Gastroesophageal sphincter (tissue), 4 donors: ENCODE results near the gene LSG1. TPM values are rescaled to one million over a fixed set of nuclear protein-coding genes. Genes with fewer than 3 reads are reported as not detected.

ENCODE experiments used
- ATAC-seq: fragments of 150-250 bp; one replicate; pipeline ENCODE4 v1.9.1; 2016; ENCODE audit warnings: mild to moderate bottlenecking, moderate library complexity
- H3K27ac ChIP-seq, 4 donors: fragments of 200-600 bp; sonication (generic) in 3 of 4; 1 replicate in 3 of 4; 2 replicates in 1 of 4; pipeline ENCODE4 v1.5.1; 2016 to 2019
- H3K27me3 ChIP-seq: fragments of 200-600 bp; sonication (generic); one replicate; pipeline ENCODE4 v1.5.1; 2019
- H3K36me3 ChIP-seq, 2 donors: fragments of 200-600 bp; sonication (generic); one replicate each; pipeline ENCODE4 v1.5.1; 2019; ENCODE audit warnings: control low read depth in 1 of 2
- H3K4me1 ChIP-seq, 3 donors: fragments of 200-600 bp; sonication (generic); 1 replicate in 2 of 3; 2 replicates in 1 of 3; pipeline ENCODE4 v1.5.1; 2016 to 2019; ENCODE audit warnings: control low read depth in 2 of 3
- H3K4me3 ChIP-seq, 2 donors: fragments of 200-600 bp; sonication (generic); one replicate each; pipeline ENCODE4 v1.5.1; 2019; ENCODE audit warnings: mild to moderate bottlenecking in 1 of 2, moderate library complexity in 1 of 2
- H3K9me3 ChIP-seq, 3 donors: fragments of 200-600 bp; sonication (generic); one replicate each; pipeline ENCODE4 v1.5.1; 2017 to 2019; ENCODE audit warnings: control low read depth in 2 of 3
- CTCF ChIP-seq, 4 experiments: fragments of 200-600 bp in 2 of 4; fragments of 450-650 bp in 2 of 4; sonication (generic) in 1 of 4; IDR thresholded peaks; one replicate each; pipeline ENCODE4 v1.5.1; 2017 to 2019; ENCODE audit warnings: antibody characterized with exemption in 4 of 4, mild to moderate bottlenecking in 2 of 4, moderate library complexity in 2 of 4
- EP300 ChIP-seq: sonication (generic); formaldehyde crosslinking; IDR thresholded peaks from one replicate; pipeline ENCODE4 v1.6.1; 2017; ENCODE audit warnings: antibody characterized with exemption, mild to moderate bottlenecking
- POLR2A ChIP-seq, 2 donors: fragments of 450-650 bp; IDR thresholded peaks; one replicate each; pipeline ENCODE4 v1.6.1; 2017; ENCODE audit warnings: antibody characterized with exemption in 2 of 2, mild to moderate bottlenecking in 2 of 2, moderate library complexity in 1 of 2
- POLR2AphosphoS5 ChIP-seq: sonication (generic); formaldehyde crosslinking; IDR thresholded peaks from one replicate; pipeline ENCODE4 v1.6.1; 2017; ENCODE audit warnings: antibody characterized with exemption
- WGBS, 2 donors: methylation state at CpG; one replicate each; pipeline ENCODE4 v1.1.5; 2018; ENCODE audit warnings: low coverage in 1 of 2; 5-methylcytosine and 5-hydroxymethylcytosine counted together
- total RNA-seq, 4 donors: library from RNA; depleted of rRNA; stranded (reverse); fragments of >200 nt; gene quantifications; one replicate each; pipeline ENCODE4 v1.1.0, GENCODE V29; 2016

LSG1 gene
- total RNA-seq, 4 donors from 2014 or later, result 23.0 to 30.3 (median 28.3) TPM

DNA sequence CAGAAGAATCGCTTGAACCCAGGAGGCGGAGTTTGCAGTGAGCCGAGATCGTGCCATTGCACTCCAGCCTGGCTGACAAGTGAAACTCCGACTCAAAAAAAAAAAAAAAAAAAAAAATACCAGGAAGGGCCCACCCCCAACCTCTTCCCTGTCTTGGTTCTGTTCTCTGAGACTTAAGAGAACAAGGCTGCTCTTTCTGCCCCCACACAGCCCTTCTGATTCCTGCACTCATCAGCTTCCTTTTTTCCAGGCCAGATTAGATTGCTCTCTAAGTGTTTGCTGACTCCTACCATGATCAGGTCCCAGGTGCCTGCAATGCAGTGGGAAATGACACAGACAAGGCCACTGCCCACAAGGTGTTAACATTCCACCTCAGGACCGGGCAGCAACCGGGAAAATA lies 51.8 kb downstream of the LSG1 start:
- Histone ChIP-seq H3K36me3 (peaks cover 0 to 9% of the 10 kb centered on the region in 2 donors), H3K4me3 (no peak overlapping the region), H3K4me1 (no peaks in the 10 kb centered on the region), H3K9me3 (no peaks in the 10 kb centered on the region), H3K27me3 (no peaks in the 10 kb centered on the region), H3K27ac (no peak overlapping the region)
- no peak for ATAC-seq
- WGBS, 2 donors, result 98% methylated on average over 5 of the region's 7 CpGs; no CpG with 5 or more reads in 1 of the 2 donors
- TF ChIP-seq CTCF (IDR thresholded peaks at IDR 0.05) (no peak), EP300 (no peak), POLR2A (IDR thresholded peaks at IDR 0.05) (no peak), POLR2AphosphoS5 (no peak)

GRCh38 chr3:194619741-194620140 lies 52.2 kb downstream of the LSG1 start:
- Histone ChIP-seq H3K4me1 (no peaks in the 10 kb centered on the region), H3K9me3 (no peaks in the 10 kb centered on the region), H3K36me3 (peaks cover 0 to 4% of the 10 kb centered on the region in 2 donors), H3K27ac (no peak overlapping the region), H3K27me3 (no peaks in the 10 kb centered on the region), H3K4me3 (no peak overlapping the region)
- TF ChIP-seq CTCF (IDR thresholded peaks at IDR 0.05) (no peak), POLR2AphosphoS5 (no peak), EP300 (no peak), POLR2A (IDR thresholded peaks at IDR 0.05) (no peak)
- WGBS, 2 donors, result no CpG with 5 or more reads among the region's 9 CpGs
- no peak for ATAC-seq

- WGBS, 2 donors, result 60 to 100% methylated on average over 2 to 3 of the region's 23 CpGs
- TF ChIP-seq POLR2A (IDR thresholded peaks at IDR 0.05) (no peak), CTCF (IDR thresholded peaks at IDR 0.05) (no peak), POLR2AphosphoS5 (no peak), EP300 (no peak)
- Histone ChIP-seq H3K4me1 (no peaks in the 10 kb centered on the region), H3K36me3 (no peaks in the 10 kb centered on the region), H3K4me3 (no peak overlapping the region), H3K27ac (no peak overlapping the region), H3K27me3 (no peaks in the 10 kb centered on the region), H3K9me3 (no peaks in the 10 kb centered on the region)
- ATAC-seq, result no peak
These were observed 53.0 kb downstream of the LSG1 start for GRCh38 chr3:194618858-194619608.

GRCh38 chr3:194617827-194618226 lies 54.2 kb downstream of the LSG1 start:
- Histone ChIP-seq H3K36me3 (no peaks in the 10 kb centered on the region), H3K27ac (no peak overlapping the region), H3K27me3 (no peaks in the 10 kb centered on the region), H3K4me1 (no peaks in the 10 kb centered on the region), H3K9me3 (no peaks in the 10 kb centered on the region), H3K4me3 (no peak overlapping the region)
- TF ChIP-seq CTCF (IDR thresholded peaks at IDR 0.05) (no peak), POLR2A (IDR thresholded peaks at IDR 0.05) (no peak), POLR2AphosphoS5 (no peak), EP300 (no peak)
- no peak for ATAC-seq
- 95 to 100% methylated on average over 4 of the region's 9 CpGs for WGBS, 2 donors

DNA sequence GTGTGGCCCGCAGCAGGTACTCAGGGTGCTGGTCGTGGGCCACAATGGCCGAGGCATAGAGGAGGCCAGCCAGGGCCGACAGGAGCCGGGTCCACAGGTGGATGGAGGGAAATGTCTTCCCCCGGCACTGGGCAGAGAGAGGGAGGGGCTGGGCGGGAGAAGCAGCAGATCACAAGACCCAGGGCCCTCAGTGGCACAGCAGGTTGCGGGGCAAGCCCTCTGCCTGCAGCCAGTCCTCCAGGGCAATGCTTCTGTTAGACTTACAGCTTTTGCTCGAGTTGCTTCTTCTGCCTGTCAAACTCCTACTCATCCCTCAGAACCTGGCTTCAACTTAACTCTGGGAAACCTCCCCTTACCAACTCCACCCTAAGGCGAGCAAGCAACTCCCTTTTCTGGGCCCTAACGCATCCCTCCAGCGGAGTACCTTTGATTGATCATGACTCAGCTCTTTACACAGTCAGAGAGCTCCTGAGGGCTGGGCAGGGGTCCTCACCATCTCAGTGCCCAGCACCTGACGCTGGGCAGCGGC lies 54.8 kb downstream of the LSG1 start:
- H3K27ac ChIP-seq, result no peak overlapping the region
- TF ChIP-seq CTCF (IDR thresholded peaks at IDR 0.05), result no peak
- TF ChIP-seq POLR2A (IDR thresholded peaks at IDR 0.05), result no peak
- no peak for TF ChIP-seq EP300
- WGBS, 2 donors, result 100% methylated on average over 3 of the region's 14 CpGs; no CpG with 5 or more reads in 1 of the 2 donors
- H3K4me1 ChIP-seq, result no peaks in the 10 kb centered on the region
- H3K27me3 ChIP-seq, result no peaks in the 10 kb centered on the region
- H3K36me3 ChIP-seq, result no peaks in the 10 kb centered on the region
- no peak overlapping the region for H3K4me3 ChIP-seq
- no peak for ATAC-seq
- H3K9me3 ChIP-seq, result no peaks in the 10 kb centered on the region
